ENCODE data around the gene EIF2A. TPM values are rescaled to one million over a fixed set of nuclear protein-coding genes. Genes with fewer than 3 reads are reported as not detected.

Gene EIF2A
- total and polyA plus RNA-seq, 2 of the 13 experiments (the other 11 are each of a cell fraction or from before 2014, with no cell fraction given) = 124 to 139 TPM

GRCh38 chr3:150631515-150632221, 85.1 kb downstream of the EIF2A start:
- no peak for FAIRE-seq
- CTCF ChIA-PET (ENCODE audit: low intra/inter-chr PET ratio, low total read pairs) = no interaction called here
- TF ChIP-seq ZNF382 (CRISPR knock-in tag; IDR thresholded peaks at IDR 0.05; ENCODE audit: borderline replicate concordance) (no peak), FOSL2 (CRISPR knock-in tag; IDR thresholded peaks at IDR 0.05) (no peak), KLF6 (CRISPR knock-in tag; IDR thresholded peaks at IDR 0.05) (no peak), SIX1 (CRISPR knock-in tag; IDR thresholded peaks at IDR 0.05; ENCODE audit: borderline replicate concordance) (no peak), RBM22 (optimal IDR thresholded peaks at IDR 0.05; ENCODE audit: low read length) (peak; percentile 57)

GRCh38 chr3:150635076-150635475, 88.5 kb downstream of the EIF2A start:
- FAIRE-seq = no peak
- BruUV-seq (replicated peaks) = no TSS peak
- POLR2A ChIA-PET = interaction anchor here (0.6 kb wide), 1 partner anchor 1110 kb away, joined by 3 read pairs; no protein-coding TSS in a partner anchor

More at GRCh38 chr3:150631515-150632221, 85.1 kb downstream of the EIF2A start:
- Histone ChIP-seq H3K4me1 (ENCODE audit: insufficient read depth, low read length) (peaks cover 12% of the 10 kb centered on the region), H3K9ac (ENCODE audit: insufficient read depth, low read depth, low read length) (no peak overlapping the region), H2AFZ (ENCODE audit: low read length) (no peak overlapping the region), H3K79me2 (ENCODE audit: insufficient read depth, low read length) (no peaks in the 10 kb centered on the region), H3K36me3 (replicated peaks in 1 of 2; ENCODE audit: control insufficient read depth in 1 of 2, insufficient read depth in 2 of 2, low read length in 2 of 2) (peaks cover 2 to 15% of the 10 kb centered on the region in 2 experiments; a peak in 4 of 5 replicates), H3K27ac (ENCODE audit: extremely low read length, insufficient read depth, low read length) (no peak overlapping the region), H3K4me2 (ENCODE audit: low read depth, low read length) (no peak overlapping the region), H3K27me3 (ENCODE audit: control insufficient read depth in 1 of 2, insufficient read depth in 2 of 2, low read length in 2 of 2) (no peaks in the 10 kb centered on the region), H3K9me3 (ENCODE audit: low read length) (no peaks in the 10 kb centered on the region), H3K4me3 (replicated peaks in 1 of 3; ENCODE audit: insufficient read depth in 1 of 3, low read depth in 2 of 3, low read length in 3 of 3) (no peak overlapping the region), H4K20me1 (ENCODE audit: insufficient read depth, low read length) (no peaks in the 10 kb centered on the region)
- POLR2A ChIA-PET = no interaction called here
- 98% methylated on average over 6 of the region's 7 CpGs for WGBS (ENCODE audit: low lambda C conversion rate)
- intact Hi-C loops (cut with micrococcal nuclease; ENCODE audit: unreplicated experiment) (no loop called here), in situ Hi-C loops (cut with HindIII; ENCODE audit: extremely low pct_ligation_motif_present, low pct_unique_long_range_greater_than_20kb) (no loop called here)
- ATAC-seq (no peak; the same call in 2 of the 3 replicates), DNase-seq (ENCODE audit: low spot score) (no peak)
- no TSS peak for BruUV-seq (replicated peaks)

More at GRCh38 chr3:150635076-150635475, 88.5 kb downstream of the EIF2A start:
- H3K27me3 ChIP-seq (ENCODE audit: control insufficient read depth in 1 of 2, insufficient read depth in 2 of 2, low read length in 2 of 2) = no peaks in the 10 kb centered on the region
- H4K20me1 ChIP-seq (ENCODE audit: insufficient read depth, low read length) = no peaks in the 10 kb centered on the region
- TF ChIP-seq GRHL1 (CRISPR knock-in tag; conservative IDR thresholded peaks at IDR 0.05) (no peak), XRCC5 (optimal IDR thresholded peaks at IDR 0.05; ENCODE audit: low read length) (no peak), TARDBP (CRISPR knock-in tag; IDR thresholded peaks at IDR 0.05) (no peak), ZNF775 (CRISPR knock-in tag; IDR thresholded peaks at IDR 0.05; ENCODE audit: borderline replicate concordance) (no peak), CREM (IDR thresholded peaks at IDR 0.05) (no peak), CREM (CRISPR knock-in tag; IDR thresholded peaks at IDR 0.05) (no peak), ZNF75D (CRISPR knock-in tag; IDR thresholded peaks at IDR 0.05; ENCODE audit: borderline replicate concordance) (no peak), AHR (CRISPR knock-in tag; IDR thresholded peaks at IDR 0.05) (no peak), SP2 (CRISPR knock-in tag; IDR thresholded peaks at IDR 0.05) (no peak)
- H3K4me2 ChIP-seq (ENCODE audit: low read depth, low read length) = peak overlapping the region; percentile 32; the same call in 1 of the 2 replicates
- no peak overlapping the region for H3K4me3 ChIP-seq (replicated peaks in 1 of 3; ENCODE audit: insufficient read depth in 1 of 3, low read depth in 2 of 3, low read length in 3 of 3)
- intact Hi-C loops (cut with micrococcal nuclease; ENCODE audit: unreplicated experiment) = no loop called here
- H3K9me3 ChIP-seq (ENCODE audit: low read length) = no peaks in the 10 kb centered on the region
- DNase-seq (ENCODE audit: low spot score) = no peak
- ATAC-seq = peak; percentile 42
- H3K27ac ChIP-seq (ENCODE audit: extremely low read length, insufficient read depth, low read length) = no peak overlapping the region
- in situ Hi-C loops (cut with HindIII; ENCODE audit: extremely low pct_ligation_motif_present, low pct_unique_long_range_greater_than_20kb) = no loop called here
- H3K36me3 ChIP-seq (replicated peaks in 1 of 2; ENCODE audit: control insufficient read depth in 1 of 2, insufficient read depth in 2 of 2, low read length in 2 of 2) = peaks cover 0 to 4% of the 10 kb centered on the region in 2 experiments; a peak in 1 of 5 replicates
- no peaks in the 10 kb centered on the region for H3K79me2 ChIP-seq (ENCODE audit: insufficient read depth, low read length)
- no peak overlapping the region for H2AFZ ChIP-seq (ENCODE audit: low read length)
- peaks cover 12% of the 10 kb centered on the region for H3K4me1 ChIP-seq (ENCODE audit: insufficient read depth, low read length)
- WGBS (ENCODE audit: low lambda C conversion rate) = 72% methylated on average over 5 of the region's 6 CpGs
- CTCF ChIA-PET (ENCODE audit: low intra/inter-chr PET ratio, low total read pairs) = no interaction called here
- no peak overlapping the region for H3K9ac ChIP-seq (ENCODE audit: insufficient read depth, low read depth, low read length)
